HCT116 (cell line): ENCODE measurements around the gene FHL2. TPM values are rescaled to one million over a fixed set of nuclear protein-coding genes. Genes with fewer than 3 reads are reported as not detected.
A peak's percentile ranks its signal among the peaks of the same experiment; 100 is the strongest.

ENCODE experiments used
- ATAC-seq: fragments of 200-7000 bp; cut with Tn5 transposase; 2 replicates; pipeline ENCODE4 v1.9.1; 2020; ENCODE audit warnings: mild to moderate bottlenecking, moderate library complexity
- BruUV-seq: library from RNA; stranded (reverse); fragments of 400-500 nt; replicated peaks from 2 replicates; lab custom pipeline; 2021; lab: Mats Ljungman, UMichigan
- CTCF ChIA-PET: fragments of 300-600 bp; sonication (Branson Sonifier 250); formaldehyde crosslinking; loops from one replicate; lab custom pipeline; 2021; ENCODE audit warnings: antibody characterized with exemption; lab: Charles Lee
- POLR2A ChIA-PET: fragments of 300-600, 350-600 bp; sonication (Branson Sonifier 250); formaldehyde crosslinking; loops from one replicate; lab custom pipeline; 2021; ENCODE audit warnings: antibody characterized with exemption; lab: Charles Lee
- RAD21 ChIA-PET, 2 experiments: fragments of 300-600 bp; sonication (Branson Sonifier 250); formaldehyde crosslinking; loops; one replicate each; lab custom pipeline; 2023; ENCODE audit warnings: low total read pairs in 2 of 2; ENCODE audit not compliant: uncharacterized antibody in 2 of 2, unreplicated experiment in 2 of 2, low non-redundant PET in 1 of 2; lab: Charles Lee
- DNase-seq: peaks from one replicate; pipeline ENCODE4 v3.0.0-alpha.2; 2010; ENCODE audit warnings: low read depth, low spot score
- H2AFZ ChIP-seq: fragments of 200-600 bp; shearing (Covaris generic), sonication (generic); 2 replicates; pipeline ENCODE4 v1.6.1; 2017; ENCODE audit warnings: low read depth, mixed run types, mixed read lengths, antibody characterized with exemption, low read length; ENCODE audit not compliant: poor library complexity, severe bottlenecking
- H3K27ac ChIP-seq: 2 replicates; pipeline ENCODE4 v1.5.1; 2012; ENCODE audit warnings: low read depth, low read length
- H3K27me3 ChIP-seq: fragments of 200-600 bp; sonication (generic); 2 replicates; pipeline ENCODE4 v1.6.1; 2016; ENCODE audit warnings: mixed run types, low read length, mixed read lengths; ENCODE audit not compliant: insufficient read depth
- H3K36me3 ChIP-seq, 2 experiments: fragments of 200-500 bp in 1 of 2; fragments of 200-600 bp in 1 of 2; sonication (Bioruptor generic) in 1 of 2; sonication (generic) in 1 of 2; 2 replicates each; pipeline versions ENCODE4 v1.5.1 to v1.6.1; 2014 to 2016; ENCODE audit warnings: low read length in 2 of 2, inconsistent platforms in 1 of 2, mixed read lengths in 1 of 2, mixed run types in 1 of 2; ENCODE audit not compliant: insufficient read depth in 2 of 2, control insufficient read depth in 1 of 2
- H3K4me1 ChIP-seq, 2 experiments: fragments of 200-600 bp in 1 of 2; sonication (generic) in 1 of 2; 2 replicates each; pipeline versions ENCODE4 v1.5.1 to v1.6.1; 2012 to 2017; ENCODE audit warnings: low read length in 2 of 2, inconsistent platforms in 1 of 2, mild to moderate bottlenecking in 1 of 2, mixed read lengths in 1 of 2, mixed run types in 1 of 2, moderate library complexity in 1 of 2; ENCODE audit not compliant: insufficient read depth in 2 of 2, control insufficient read depth in 1 of 2
- H3K4me2 ChIP-seq: fragments of 200-600 bp; sonication (generic); 2 replicates; pipeline ENCODE4 v1.6.1; 2017; ENCODE audit warnings: mixed run types, low read length, mixed read lengths
- H3K4me3 ChIP-seq, 2 experiments: fragments of 200-600 bp in 1 of 2; sonication (generic) in 1 of 2; replicated peaks in 1 of 2; 2 replicates each; pipeline ENCODE4 v1.5.1; 2011 to 2016; ENCODE audit warnings: low read length in 2 of 2, control low read depth in 1 of 2, low read depth in 1 of 2, mild to moderate bottlenecking in 1 of 2, mixed read lengths in 1 of 2, mixed run types in 1 of 2
- H3K79me2 ChIP-seq: fragments of 200-600 bp; sonication (generic); 2 replicates; pipeline ENCODE4 v1.6.1; 2017; ENCODE audit warnings: mild to moderate bottlenecking, mixed run types, low read length, moderate library complexity, mixed read lengths; ENCODE audit not compliant: insufficient read depth
- H3K9ac ChIP-seq: fragments of 200-600 bp; sonication (generic); 2 replicates; pipeline ENCODE4 v1.6.1; 2016; ENCODE audit warnings: low read length, mixed read lengths
- H3K9me2 ChIP-seq: fragments of 200-600 bp; sonication (generic), shearing (Covaris generic); 2 replicates; pipeline ENCODE4 v1.6.1; 2017; ENCODE audit warnings: mixed run types, mild to moderate bottlenecking, moderate library complexity; ENCODE audit not compliant: insufficient read depth
- H3K9me3 ChIP-seq, 2 experiments: fragments of 200-500 bp in 1 of 2; fragments of 200-600 bp in 1 of 2; sonication (Bioruptor generic) in 1 of 2; sonication (generic) in 1 of 2; 2 replicates each; pipeline ENCODE4 v1.6.1; 2014 to 2017; ENCODE audit warnings: low read length in 2 of 2, mixed read lengths in 2 of 2, inconsistent platforms in 1 of 2, low read depth in 1 of 2, mild to moderate bottlenecking in 1 of 2, mixed run types in 1 of 2, moderate library complexity in 1 of 2; ENCODE audit not compliant: control insufficient read depth in 1 of 2, insufficient read depth in 1 of 2
- H4K20me1 ChIP-seq: fragments of 200-600 bp; sonication (generic), shearing (Covaris generic); 2 replicates; pipeline ENCODE4 v1.6.1; 2017; ENCODE audit warnings: mixed run types, mild to moderate bottlenecking, moderate library complexity; ENCODE audit not compliant: insufficient read depth
- CEBPB ChIP-seq: IDR thresholded peaks from 2 replicates; pipeline ENCODE4 v1.6.1; 2012; ENCODE audit warnings: low read depth
- CTCF ChIP-seq, 3 experiments: fragments of 200-600 bp in 1 of 3; sonication (generic) in 1 of 3; IDR thresholded peaks in 2 of 3; conservative IDR thresholded peaks in 1 of 3; 2 replicates each; pipeline ENCODE4 v1.5.1; 2012 to 2017; ENCODE audit warnings: low read depth in 2 of 3, low read length in 2 of 3, antibody characterized with exemption in 1 of 3, borderline replicate concordance in 1 of 3, control low read depth in 1 of 3, mild to moderate bottlenecking in 1 of 3, mixed read lengths in 1 of 3, mixed run types in 1 of 3, moderate library complexity in 1 of 3; ENCODE audit not compliant: insufficient read depth in 1 of 3
- ELF1 ChIP-seq: IDR thresholded peaks from 2 replicates; pipeline ENCODE4 v1.6.1; 2012; ENCODE audit warnings: low read depth, borderline replicate concordance
- EZH2phosphoT487 ChIP-seq: fragments of 200-600 bp; IDR thresholded peaks from 2 replicates; pipeline ENCODE4 v1.6.1; 2018; ENCODE audit warnings: antibody characterized with exemption, borderline replicate concordance
- FOSL1 ChIP-seq: IDR thresholded peaks from 2 replicates; pipeline ENCODE4 v1.6.1; 2012; ENCODE audit warnings: low read depth
- JUND ChIP-seq: IDR thresholded peaks from 2 replicates; pipeline ENCODE4 v1.6.1; 2012
- MAX ChIP-seq: IDR thresholded peaks from 2 replicates; pipeline ENCODE4 v1.6.1; 2012
- POLR2AphosphoS5 ChIP-seq: IDR thresholded peaks from 2 replicates; pipeline ENCODE4 v1.6.1; 2011; ENCODE audit warnings: mild to moderate bottlenecking, low read depth, low read length, moderate library complexity
- SIN3A ChIP-seq: IDR thresholded peaks from 2 replicates; pipeline ENCODE4 v1.6.1; 2012; ENCODE audit warnings: low read depth
- SP1 ChIP-seq: IDR thresholded peaks from 2 replicates; pipeline ENCODE4 v1.6.1; 2012; ENCODE audit warnings: low read depth
- SRF ChIP-seq: IDR thresholded peaks from 2 replicates; pipeline ENCODE4 v1.6.1; 2012; ENCODE audit warnings: low read depth
- YY1 ChIP-seq: IDR thresholded peaks from 2 replicates; pipeline ENCODE4 v1.6.1; 2011; ENCODE audit warnings: low read length, low read depth, moderate library complexity, mild to moderate bottlenecking; ENCODE audit not compliant: insufficient replicate concordance; ENCODE audit errors: extremely low read depth
- intact Hi-C: fragments of 100-400 bp; cut with micrococcal nuclease; formaldehyde crosslinking; loops from 2 replicates; pipeline ENCODE4 v1.10.0; 2022
- total RNA-seq: library from RNA; stranded (reverse); gene quantifications from one replicate; pipeline ENCODE4 v1.2.1, GENCODE V29; 2021; ENCODE audit not compliant: unreplicated experiment

FHL2 gene
- total RNA-seq, 1 experiment from 2014 or later: 86.6 TPM

GRCh38 chr2:105397025-105397722 is 1.7 kb downstream of the FHL2 start:
- peaks cover 28 to 66% of the 10 kb centered on the region in 2 experiments for H3K4me1 ChIP-seq
- peak; percentile 60 for DNase-seq
- ChIA-PET CTCF (interaction anchor here (2.2 kb wide), 1 partner anchor 124 kb away, joined by 7 read pairs; no protein-coding TSS in a partner anchor), RAD21 (no interaction called here), POLR2A (interaction anchor here (0.7 to 2.5 kb wide), 6 partner anchors 10 to 124 kb away, joined by 3 to 6 read pairs (median 5); no protein-coding TSS in a partner anchor)
- TF ChIP-seq SRF (peak; percentile 26; the same call in 1 of the 2 replicates), SP1 (no peak), ELF1 (no peak), YY1 (no peak)
- no peaks in the 10 kb centered on the region for H3K9me3 ChIP-seq
- peak overlapping the region; percentile 98 for H3K9ac ChIP-seq
- H3K9me2 ChIP-seq: no peaks in the 10 kb centered on the region
- peak overlapping the region; percentile 90 for H3K4me2 ChIP-seq
- H4K20me1 ChIP-seq: no peaks in the 10 kb centered on the region; the same call in 1 of the 2 replicates
- intact Hi-C loops: no loop called here
- peaks cover 65% of the 10 kb centered on the region for H3K79me2 ChIP-seq
- H3K4me3 ChIP-seq: peak overlapping the region; percentile 92 to 93
- H2AFZ ChIP-seq: no peak overlapping the region
- BruUV-seq: TSS peak; percentile 87
- peak overlapping the region; percentile 91 for H3K27ac ChIP-seq
- ATAC-seq: peak; percentile 21; the same call in 1 of the 2 replicates
- H3K27me3 ChIP-seq: no peaks in the 10 kb centered on the region
- H3K36me3 ChIP-seq: peaks cover 2 to 27% of the 10 kb centered on the region in 2 experiments; a peak in 3 of 4 replicates

- Histone ChIP-seq H2AFZ (no peak overlapping the region), H3K4me3 (peak overlapping the region; percentile 92 to 93), H3K79me2 (peaks cover 72% of the 10 kb centered on the region), H3K4me2 (peak overlapping the region; percentile 90), H3K27ac (peak overlapping the region; percentile 91), H3K36me3 (peaks cover 2 to 27% of the 10 kb centered on the region in 2 experiments; a peak in 3 of 4 replicates), H4K20me1 (no peaks in the 10 kb centered on the region; the same call in 1 of the 2 replicates), H3K9me3 (no peaks in the 10 kb centered on the region), H3K9ac (peak overlapping the region; percentile 98), H3K27me3 (no peaks in the 10 kb centered on the region), H3K4me1 (peaks cover 36 to 73% of the 10 kb centered on the region in 2 experiments), H3K9me2 (no peaks in the 10 kb centered on the region)
- intact Hi-C loops: no loop called here
- no TSS peak for BruUV-seq
- ChIA-PET CTCF (interaction anchor here (2.2 kb wide), 1 partner anchor 125 kb away, joined by 7 read pairs; no protein-coding TSS in a partner anchor), RAD21 (no interaction called here), POLR2A (interaction anchor here (0.7 to 2.5 kb wide), 5 partner anchors 11 to 125 kb away, joined by 4 to 6 read pairs (median 5); no protein-coding TSS in a partner anchor)
- DNase-seq (peak; percentile 95), ATAC-seq (peak; percentile 79)
- TF ChIP-seq CTCF (IDR thresholded peaks at IDR 0.05 in 2 of 3, conservative IDR thresholded peaks at IDR 0.05 in 1 of 3; ENCODE audit: borderline replicate concordance in 1 of 3, insufficient read depth in 1 of 3, low read depth in 2 of 3, low read length in 2 of 3): no peak
- TF ChIP-seq POLR2AphosphoS5: peak; percentile 63
- peak; percentile 33 for TF ChIP-seq YY1
- TF ChIP-seq JUND: peak; percentile 92
- TF ChIP-seq SP1: peak; percentile 87
- peak; percentile 91 for TF ChIP-seq FOSL1
- TF ChIP-seq CEBPB: peak; percentile 73; the same call in 1 of the 2 replicates
- TF ChIP-seq SRF: peak; percentile 63; the same call in 1 of the 2 replicates
- peak; percentile 80 for TF ChIP-seq MAX
- no peak for TF ChIP-seq EZH2phosphoT487
- TF ChIP-seq SIN3A: 0 out of 2 replicates have a peak, but pooled peaks have one; percentile 80
These were observed 2.4 kb downstream of the FHL2 start for GRCh38 chr2:105396254-105397024.
